Activated naive CD4-positive, alpha-beta T cell treated with Interleukin-2 at 50 U/mL for 16 hours (primary cell): ENCODE measurements around the gene GPC4.

Experiments
- DNase-seq: peaks from one replicate; pipeline ENCODE4 v3.0.0-alpha.2; 2020

GPC4 gene

DNA sequence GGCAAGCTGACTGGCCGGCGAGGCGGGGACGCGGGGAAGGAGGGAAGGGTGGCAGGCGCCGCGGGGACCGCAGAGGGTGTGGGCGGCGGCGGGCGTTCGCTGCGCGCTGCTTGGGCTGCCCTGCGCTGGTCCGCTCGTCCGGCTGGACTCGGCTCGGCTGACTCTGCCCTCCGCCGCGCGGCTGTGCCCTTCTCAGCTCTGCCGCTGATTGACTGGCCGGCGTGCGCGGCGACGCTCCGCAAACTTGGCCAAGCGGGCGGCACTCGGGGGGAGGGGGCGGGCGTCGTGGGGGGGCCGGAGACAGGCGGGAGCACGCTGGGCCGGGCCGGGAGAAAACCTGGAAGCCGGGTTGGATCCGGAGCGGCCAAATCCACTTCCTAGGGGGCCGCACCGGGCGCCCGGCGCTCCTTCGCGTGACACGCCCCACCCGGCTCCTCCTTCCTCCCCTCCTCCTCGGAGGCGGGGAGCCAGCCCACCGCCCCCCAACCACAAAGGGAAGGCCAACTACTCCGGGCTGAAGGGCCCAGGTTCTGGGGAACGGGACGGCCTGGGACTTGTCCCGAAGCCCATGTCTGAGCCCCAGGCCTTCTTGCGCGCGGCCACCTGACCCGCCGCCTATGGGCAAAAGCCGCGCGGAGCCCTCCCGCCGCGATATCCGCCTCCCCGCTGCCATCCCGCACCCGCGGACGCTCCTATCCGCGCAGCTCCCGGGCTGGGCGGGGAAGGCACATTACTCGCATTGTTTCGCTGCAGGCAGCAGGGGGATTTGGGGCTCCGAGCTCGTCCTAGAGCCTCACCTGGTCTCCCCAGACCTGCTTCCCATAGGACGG, at the start of gene GPC4:
GPC4 (minus strand) TSS at position 214 of the 830 bp plus-strand sequence. CDS start 524 bp downstream, outside the sequence.
- DNase-seq, result no peak

DNA sequence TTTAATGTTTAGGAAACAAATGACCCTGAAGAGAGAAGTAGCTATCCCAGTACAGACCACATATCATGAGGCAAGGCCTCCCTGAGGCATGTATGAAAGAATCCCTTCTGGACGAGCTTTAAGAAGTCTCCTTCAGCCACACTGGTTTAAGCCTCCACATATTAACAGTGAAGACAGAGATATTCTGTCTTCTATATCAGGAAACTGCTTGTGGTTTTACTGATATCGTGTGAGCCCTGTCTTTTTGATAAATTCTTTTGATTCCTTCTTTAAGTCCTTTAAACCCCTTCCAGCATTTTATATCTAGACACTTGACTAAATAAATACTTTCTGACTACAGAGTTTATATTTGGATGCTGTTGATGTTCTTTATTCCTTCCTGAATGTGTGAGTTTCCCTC, 45.9 kb upstream of the GPC4 start:
- no peak for DNase-seq

- DNase-seq, result no peak
These were observed 39.6 kb upstream of the GPC4 start for GRCh38 chrX:133454924-133455323.

GRCh38 chrX:133454491-133454914, 39.2 kb upstream of the GPC4 start:
- DNase-seq, result no peak

- DNase-seq, result no peak
These were observed 33.3 kb upstream of the GPC4 start for GRCh38 chrX:133448512-133449076.

- DNase-seq, result no peak
These were observed 29.9 kb upstream of the GPC4 start for GRCh38 chrX:133444952-133445831.

GRCh38 chrX:133444196-133444595, 28.9 kb upstream of the GPC4 start:
- no peak for DNase-seq

DNA sequence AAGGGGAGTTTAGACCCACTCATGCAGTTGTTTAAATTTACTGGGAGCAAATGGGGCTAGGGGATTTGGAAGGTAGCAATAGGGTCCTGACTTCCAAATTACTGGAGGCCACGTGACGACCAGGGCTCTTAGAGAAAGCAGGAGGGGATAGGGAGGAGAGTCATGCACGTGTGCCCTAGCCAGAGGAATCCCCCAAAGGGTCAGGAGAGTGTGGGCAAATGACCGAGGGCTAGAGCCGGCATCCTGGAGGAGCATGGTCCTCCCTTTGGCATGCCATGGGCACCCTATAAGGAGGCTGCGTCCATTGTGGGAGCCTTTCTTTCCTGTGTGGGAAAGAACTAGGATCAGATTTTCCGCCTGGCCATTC, 25.5 kb upstream of the GPC4 start:
- DNase-seq, result no peak

DNA sequence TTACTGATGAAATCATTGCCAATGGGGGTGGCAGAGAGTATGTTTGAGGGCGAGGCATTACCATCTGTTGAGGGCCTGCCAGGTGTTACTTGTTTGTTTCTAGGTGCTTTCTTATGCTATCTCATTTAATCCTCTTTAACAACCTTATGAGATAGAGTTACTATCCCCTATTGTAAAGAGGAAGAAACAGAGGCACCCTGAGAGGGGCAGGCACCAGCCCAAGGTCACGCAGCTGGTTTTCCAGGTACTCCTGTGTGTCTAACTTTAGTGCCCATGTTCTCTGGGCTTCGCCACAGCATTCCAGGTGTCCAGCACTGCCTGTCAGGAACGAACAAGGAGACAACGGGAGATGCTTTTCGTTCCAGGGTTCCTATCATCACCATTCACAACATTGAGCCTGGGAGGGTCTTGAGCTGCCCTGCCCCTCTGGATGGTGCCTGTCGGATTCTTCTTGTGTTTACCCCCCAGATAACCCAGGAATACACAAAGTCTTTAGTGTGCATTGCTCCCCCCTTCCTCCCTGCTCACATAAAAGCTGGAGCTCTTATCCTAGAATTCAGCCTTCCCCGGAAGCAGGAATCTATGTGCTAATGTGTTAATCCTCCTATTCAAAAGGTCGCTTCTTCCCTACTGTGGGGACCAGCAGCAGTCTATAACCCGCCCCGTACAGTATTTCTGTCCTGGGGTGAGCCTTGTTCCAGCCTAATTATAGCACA, 24.9 kb upstream of the GPC4 start:
- no peak for DNase-seq

DNA sequence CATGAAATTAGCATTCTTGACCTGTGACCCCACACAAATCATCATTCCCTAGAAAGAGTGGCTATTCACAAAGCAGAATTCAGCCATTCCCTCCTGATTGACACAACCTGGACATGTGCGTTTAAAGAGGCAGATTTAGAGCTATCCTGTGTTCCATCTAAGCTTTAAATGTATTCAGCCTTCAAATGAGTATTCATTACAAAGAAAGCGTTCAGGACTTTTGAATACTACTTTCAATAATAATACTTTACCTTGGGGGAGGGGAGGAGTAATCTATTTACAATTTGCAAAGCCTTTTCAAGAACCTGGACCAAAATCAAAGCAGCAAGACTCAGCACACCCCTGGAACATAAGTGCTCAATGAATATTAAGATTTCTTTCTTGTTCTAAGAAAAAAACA, 22.5 kb upstream of the GPC4 start:
- no peak for DNase-seq

DNA sequence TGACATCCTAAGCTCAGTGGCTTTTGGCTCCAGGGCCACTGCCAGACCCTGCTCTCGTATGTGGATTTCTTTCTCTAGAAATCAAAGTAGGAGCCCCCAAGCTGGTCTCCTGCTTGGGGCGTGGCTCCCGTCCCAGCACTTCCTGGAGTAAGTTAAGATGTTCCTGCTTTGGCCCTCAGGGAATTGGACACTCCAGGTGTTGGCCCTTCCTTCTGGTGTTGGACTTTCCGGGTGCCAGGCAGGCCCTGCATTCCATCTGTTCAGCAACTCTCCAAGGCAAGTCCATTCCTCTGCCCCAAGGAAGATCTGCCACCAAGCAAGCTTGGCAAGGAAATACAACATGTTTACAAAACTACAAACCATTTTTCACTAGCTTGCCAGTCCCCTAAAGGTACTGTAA, 22.1 kb upstream of the GPC4 start:
- DNase-seq, result no peak

- DNase-seq, result no peak
These were observed 20.3 kb upstream of the GPC4 start for GRCh38 chrX:133435544-133436124.

DNA sequence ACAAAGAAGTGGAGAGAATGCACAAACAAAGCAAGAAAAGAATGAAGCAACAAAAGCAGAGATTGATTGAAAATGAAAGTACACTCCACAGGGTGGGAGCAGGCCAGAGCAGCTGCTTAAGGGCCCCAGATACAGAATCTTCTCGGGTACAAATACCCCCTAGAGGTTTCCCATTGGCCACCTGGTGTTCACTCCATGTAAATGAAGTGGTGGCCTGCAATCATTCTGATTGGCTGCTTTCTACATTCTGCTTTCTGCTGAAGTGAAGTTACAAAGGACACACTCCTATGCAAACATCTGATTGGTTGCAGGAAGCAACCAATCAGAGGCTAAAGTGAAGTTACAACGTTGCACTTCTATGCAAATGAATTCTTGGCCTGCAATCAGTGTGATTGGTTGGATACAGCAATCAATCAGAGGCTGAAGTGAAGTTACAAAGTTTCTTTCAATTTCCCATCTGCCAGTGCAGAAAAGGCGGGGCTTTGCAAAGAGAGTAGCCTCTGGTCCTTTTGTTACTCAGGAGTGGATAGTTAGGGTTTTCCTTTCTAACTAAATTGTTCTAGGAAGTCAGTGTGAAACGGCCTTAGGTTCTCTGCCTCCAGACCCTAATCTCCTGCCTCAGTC, 19.0 kb upstream of the GPC4 start:
- no peak for DNase-seq

GRCh38 chrX:133419911-133420310, 4.6 kb upstream of the GPC4 start:
- no peak for DNase-seq

DNA sequence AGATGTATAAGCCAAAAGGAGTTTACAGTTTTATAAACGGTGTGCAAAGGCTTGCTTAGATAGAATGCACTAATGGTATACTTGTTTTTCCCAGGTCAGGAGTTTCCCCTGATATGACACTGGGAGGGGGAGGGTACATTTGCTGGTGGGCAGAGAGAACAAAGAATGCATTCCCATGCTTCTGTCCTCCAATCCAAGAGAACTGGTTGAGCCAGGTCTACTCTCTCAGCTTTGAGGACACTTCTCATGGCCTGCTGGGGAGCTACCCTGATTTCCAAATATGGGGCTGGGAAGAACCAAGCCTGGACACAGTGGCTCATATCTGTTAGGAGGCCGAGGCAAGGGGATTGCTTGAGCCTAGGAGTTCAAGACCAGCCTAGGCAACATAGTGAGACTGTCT, 3.3 kb upstream of the GPC4 start:
- no peak for DNase-seq

DNA sequence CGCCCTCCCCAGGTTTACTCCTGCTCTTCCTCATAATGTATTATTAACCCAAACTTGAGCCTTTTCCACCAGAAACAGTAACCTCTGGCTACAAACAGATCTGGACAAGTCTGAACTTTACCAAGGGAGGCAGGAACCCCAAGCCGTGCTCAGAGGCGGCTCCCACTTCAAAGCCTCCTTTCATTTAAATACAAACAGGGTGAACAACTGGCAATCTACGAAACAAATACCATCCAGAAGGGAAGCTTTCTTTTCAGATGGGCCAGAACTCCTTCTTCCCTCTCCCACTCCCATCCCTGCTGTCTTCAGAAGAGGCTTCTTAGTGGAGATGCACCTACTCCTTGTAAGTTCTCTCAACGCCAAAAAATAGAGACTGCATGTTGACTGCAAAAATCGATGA, 2.1 kb upstream of the GPC4 start:
- no peak for DNase-seq

- DNase-seq, result no peak
These were observed 648 bp downstream of the GPC4 start for GRCh38 chrX:133414406-133415275.

- no peak for DNase-seq
These were observed 1.9 kb downstream of the GPC4 start for GRCh38 chrX:133413218-133413925.

DNA sequence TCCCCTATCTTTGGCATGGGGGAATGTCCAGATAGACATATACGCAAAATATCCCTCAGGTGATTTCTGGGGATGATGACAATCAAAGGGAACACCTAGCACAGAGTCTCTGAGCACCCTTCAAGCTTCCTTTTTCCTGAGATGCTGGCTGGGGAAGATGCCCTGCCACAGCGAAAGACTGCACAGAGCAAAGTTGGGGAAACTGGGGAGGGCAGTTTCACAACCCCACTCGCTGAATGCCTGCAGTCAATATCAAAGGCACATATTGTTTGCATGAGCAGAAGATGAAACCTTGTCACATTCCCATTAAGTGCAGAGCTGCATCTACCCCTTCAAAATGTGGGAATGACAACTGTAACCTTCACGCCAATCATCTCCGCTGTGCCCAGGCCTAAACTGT, 2.6 kb downstream of the GPC4 start:
- no peak for DNase-seq

DNA sequence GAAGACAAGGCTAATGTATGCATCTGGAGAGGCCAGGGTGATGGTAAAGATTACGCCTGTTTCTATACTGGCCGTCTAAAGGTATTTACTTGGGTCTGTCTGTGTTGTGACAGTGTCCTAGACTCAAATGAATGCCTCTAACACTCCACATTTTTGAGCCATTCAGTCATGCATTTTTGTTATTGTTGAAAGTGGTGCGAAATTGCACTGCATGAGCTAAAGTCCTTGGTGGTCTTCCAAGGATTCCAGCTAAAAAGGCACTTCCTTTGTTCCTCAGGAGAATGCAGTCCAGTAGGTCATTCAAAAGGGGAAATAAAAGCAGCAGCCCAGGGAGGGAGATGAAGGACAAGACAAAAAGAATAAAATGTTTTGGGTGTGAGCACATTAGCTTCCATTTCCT, 3.0 kb downstream of the GPC4 start:
- no peak for DNase-seq

DNA sequence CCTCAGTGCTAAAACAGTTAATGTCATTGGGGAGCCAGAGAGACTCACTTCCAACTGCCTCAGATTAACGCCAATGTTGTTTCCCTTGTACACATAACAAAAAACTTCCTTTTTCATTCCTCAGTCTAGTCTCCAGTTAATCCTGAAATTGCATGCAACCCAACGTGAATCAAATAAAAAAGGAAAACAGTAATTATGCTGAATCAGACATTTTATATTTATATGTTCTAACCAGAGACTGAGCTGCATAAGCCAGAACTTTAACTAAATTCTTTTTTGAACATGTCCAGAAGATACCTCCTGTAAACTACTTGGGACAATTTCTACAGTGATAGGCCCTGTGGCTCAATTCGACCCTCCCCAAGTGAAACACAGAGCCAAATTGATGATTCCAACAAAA, 4.7 kb downstream of the GPC4 start:
- no peak for DNase-seq
